SKM-1 treated with dmso at 0.1 percent for 144 hours (cell line): ENCODE measurements around the gene SND1.
A peak's percentile ranks its signal among the peaks of the same experiment; 100 is the strongest.

ENCODE experiments used
- DNase-seq: peaks from one replicate; lab custom pipeline; 2025; ENCODE audit not compliant: unreplicated experiment; lab: John Stamatoyannopoulos, UW

The SND1 gene

GRCh38 chr7:127682140-127682539 lies 30.1 kb downstream of the SND1 start:
- DNase-seq = no peak

- DNase-seq = no peak
Observed at GRCh38 chr7:127683776-127684681, 32.0 kb downstream of the SND1 start.

- no peak for DNase-seq
Observed at GRCh38 chr7:127689194-127689772, 37.3 kb downstream of the SND1 start.

- no peak for DNase-seq
Observed at GRCh38 chr7:127690337-127690736, 38.3 kb downstream of the SND1 start.

GRCh38 chr7:127690806-127691205 lies 38.8 kb downstream of the SND1 start:
- no peak for DNase-seq

- DNase-seq = no peak
Observed at GRCh38 chr7:127692200-127692599, 40.2 kb downstream of the SND1 start.

- DNase-seq = no peak
Observed at GRCh38 chr7:127699853-127700252, 47.9 kb downstream of the SND1 start.

DNA sequence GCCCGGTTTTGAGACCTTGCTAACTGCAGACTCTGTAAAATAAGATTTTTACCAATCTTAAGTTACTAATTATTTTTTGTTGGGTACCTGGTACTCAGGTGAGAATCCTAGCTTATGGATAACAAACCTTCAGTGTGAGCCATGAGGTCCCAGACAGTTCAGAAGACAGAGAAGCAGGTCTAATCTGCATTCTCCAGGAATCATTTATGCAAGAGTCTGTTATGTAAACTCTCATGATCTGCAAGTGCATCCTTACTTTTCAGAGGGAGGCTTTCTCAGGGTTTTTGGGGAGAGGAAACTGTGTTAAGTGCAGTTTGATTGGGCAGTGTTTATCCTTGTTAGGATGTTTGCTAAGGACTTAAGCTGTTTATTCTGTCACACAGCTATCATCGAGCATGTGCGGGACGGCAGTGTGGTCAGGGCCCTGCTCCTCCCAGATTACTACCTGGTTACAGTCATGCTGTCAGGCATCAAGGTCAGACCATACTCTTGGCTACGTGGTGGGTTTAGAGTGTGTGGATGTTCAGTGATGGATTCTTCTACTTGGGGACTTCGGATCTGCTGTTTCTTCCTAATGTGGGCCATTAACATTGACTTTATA lies 50.2 kb downstream of the SND1 start:
- DNase-seq = no peak

DNA sequence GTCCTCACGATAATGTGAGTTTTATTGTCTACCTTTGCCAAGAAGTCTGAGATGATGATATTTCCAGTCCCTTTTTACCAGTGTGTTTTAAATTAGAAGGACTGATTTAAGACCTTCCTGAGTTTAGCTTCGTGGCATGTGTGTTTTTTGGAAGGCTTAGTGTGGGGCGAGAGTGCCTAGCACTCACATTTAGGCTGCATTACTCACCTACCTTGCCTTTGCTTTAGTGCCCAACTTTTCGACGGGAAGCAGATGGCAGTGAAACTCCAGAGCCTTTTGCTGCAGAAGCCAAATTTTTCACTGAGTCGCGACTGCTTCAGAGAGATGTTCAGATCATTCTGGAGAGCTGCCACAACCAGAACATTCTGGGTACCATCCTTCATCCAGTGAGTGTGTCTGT lies 50.9 kb downstream of the SND1 start:
- no peak for DNase-seq

DNA sequence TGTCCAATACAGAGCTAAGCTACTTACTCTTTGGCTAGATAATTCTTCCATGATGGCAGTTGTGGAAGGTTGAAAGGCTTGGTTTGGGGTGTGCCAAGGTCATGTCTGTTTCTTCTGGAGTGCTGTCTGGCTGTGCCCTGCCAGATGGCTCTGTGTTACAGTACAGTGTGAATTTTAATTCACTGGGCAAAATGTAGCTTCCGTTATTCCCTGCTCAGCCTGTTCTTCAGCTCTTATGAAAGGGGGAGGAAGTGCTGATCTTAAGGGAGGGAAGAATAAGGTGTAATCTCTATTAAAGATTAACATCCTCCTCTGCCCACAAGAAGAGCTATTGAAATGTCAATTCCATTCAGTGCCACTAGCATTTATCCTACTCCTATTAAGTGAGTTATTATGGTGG lies 52.2 kb downstream of the SND1 start:
- DNase-seq = no peak

DNA sequence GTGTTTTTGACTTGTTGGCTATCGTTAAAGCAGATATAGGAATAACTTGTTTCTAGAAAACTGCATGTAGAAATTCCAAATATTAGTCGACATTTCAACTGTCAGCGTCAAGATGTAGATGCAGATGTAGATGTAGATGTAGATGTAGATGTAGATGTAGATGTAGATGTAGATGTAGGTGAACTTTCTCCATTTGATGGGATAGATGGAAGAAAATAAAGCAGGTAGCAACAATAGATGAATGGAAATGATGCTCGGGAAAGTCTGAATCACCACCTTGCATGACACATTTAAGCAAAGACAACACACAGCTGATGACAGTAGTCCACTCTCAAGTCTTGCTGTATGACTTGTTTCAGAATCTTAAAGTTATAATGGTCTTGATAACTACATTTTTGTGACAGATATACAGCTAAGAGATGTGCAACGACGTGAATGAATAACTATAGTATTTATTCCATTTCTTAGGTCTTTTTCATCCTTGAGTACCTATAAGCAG lies 53.5 kb downstream of the SND1 start:
- no peak for DNase-seq

DNA sequence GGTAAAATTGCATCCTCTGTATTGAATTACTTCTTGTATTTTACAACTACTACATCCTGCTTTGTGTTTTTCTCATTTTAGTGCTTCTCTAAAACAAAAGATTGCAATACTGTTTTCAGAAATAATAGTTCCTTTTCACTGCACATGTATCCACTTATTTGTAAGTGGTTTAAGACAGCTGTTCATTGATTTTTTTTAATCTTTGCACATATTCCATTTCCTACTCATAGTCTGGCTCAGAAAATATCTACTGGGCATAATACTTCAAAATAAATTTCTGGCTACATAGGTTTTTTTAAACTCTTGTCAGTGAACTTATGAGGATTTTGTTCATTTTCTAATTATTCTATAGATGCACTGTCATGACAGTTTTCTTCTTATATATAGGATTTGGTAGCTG lies 54.8 kb downstream of the SND1 start:
- no peak for DNase-seq

DNA sequence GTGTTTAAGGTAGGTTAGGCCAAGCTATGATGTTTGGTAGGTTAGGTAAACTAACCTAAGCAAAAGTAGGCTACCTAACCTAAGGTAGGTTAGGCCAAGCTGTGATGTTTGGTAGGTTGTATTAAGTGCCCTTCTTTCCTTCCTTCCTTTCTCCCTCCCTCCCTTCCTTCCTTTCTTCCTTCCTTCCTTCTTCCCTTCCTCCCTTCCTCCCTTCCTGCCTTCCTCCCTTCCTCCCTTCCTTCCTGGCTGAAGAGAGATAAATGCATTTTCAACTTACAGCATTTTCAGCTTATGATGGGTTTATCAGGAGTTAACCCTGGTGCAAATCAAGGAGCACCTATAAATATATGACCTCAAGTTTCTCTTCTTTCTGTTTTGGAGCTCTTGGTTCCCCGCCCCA lies 56.2 kb downstream of the SND1 start:
- no peak for DNase-seq

DNA sequence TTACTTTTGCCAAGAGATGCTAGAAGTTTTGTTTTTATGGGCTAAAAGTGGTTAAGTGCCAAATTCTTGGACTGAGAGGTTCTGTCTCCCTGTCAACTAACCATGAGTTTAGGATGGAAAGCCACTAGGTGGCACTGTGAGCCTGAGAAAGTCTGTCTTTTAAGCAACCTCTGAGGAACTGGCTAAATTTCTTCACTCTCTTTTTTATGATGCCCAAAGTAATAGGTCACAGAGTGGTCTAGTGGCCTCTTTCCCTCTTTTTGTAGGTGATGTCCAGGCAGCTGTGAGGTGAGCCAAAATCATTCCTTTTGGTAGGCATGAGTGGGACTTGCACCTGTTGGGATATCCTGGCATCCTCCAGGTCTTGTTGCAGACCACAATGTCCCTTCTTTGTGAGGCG lies 56.8 kb downstream of the SND1 start:
- peak; percentile 72 for DNase-seq

- DNase-seq = no peak
Observed at GRCh38 chr7:127710635-127711034, 58.6 kb downstream of the SND1 start.

DNA sequence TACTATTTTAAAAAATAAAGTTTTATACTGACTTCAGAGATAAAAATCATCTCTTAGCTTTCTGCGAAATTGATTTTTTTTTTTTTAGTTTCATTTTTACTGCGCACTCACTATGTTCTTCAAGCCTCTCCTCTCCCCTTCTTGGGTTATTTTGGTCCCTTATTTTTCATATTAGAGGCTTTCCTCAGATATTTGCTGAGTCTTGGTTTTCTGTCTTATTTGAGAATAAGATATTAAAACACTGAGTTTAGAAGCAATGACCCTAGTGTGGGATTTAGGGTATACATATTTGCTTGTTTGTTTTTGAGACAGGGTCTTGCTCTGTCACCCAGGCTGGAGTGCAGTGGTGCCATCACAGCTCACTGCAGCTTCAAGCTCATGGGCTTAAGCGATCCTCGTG lies 59.9 kb downstream of the SND1 start:
- no peak for DNase-seq

- no peak for DNase-seq
Observed at GRCh38 chr7:127713006-127713405, 61.0 kb downstream of the SND1 start.

GRCh38 chr7:127713758-127714157 lies 61.8 kb downstream of the SND1 start:
- DNase-seq = no peak

- DNase-seq = no peak
Observed at GRCh38 chr7:127715272-127715671, 63.3 kb downstream of the SND1 start.

GRCh38 chr7:127715901-127716300 lies 63.9 kb downstream of the SND1 start:
- DNase-seq = no peak

- no peak for DNase-seq
Observed at GRCh38 chr7:127717502-127718339, 65.7 kb downstream of the SND1 start.
